Uterus (tissue), 4 donors: ENCODE data around the gene SAMD5. TPM values are rescaled to one million over a fixed set of nuclear protein-coding genes. Genes with fewer than 3 reads are reported as not detected.

Experiments
- DNase-seq, 2 donors: peaks; one replicate each; pipeline ENCODE4 v3.0.0-alpha.2; 2019 to 2020
- H3K27ac ChIP-seq, 2 donors: fragments of 200-600 bp; sonication (generic); 1 replicate in 1 of 2; 2 replicates in 1 of 2; pipeline ENCODE4 v1.5.1; 2016 to 2018
- H3K27me3 ChIP-seq, 2 donors: fragments of 200-600 bp; sonication (generic); one replicate each; pipeline ENCODE4 v1.5.1; 2018 to 2019; ENCODE audit warnings: control low read depth in 1 of 2
- H3K36me3 ChIP-seq, 2 donors: fragments of 200-600 bp; sonication (generic); one replicate each; pipeline ENCODE4 v1.5.1; 2019; ENCODE audit warnings: control low read depth in 1 of 2
- H3K4me1 ChIP-seq, 2 donors: fragments of 200-600 bp; sonication (generic); one replicate each; pipeline ENCODE4 v1.5.1; 2018 to 2019; ENCODE audit warnings: control low read depth in 1 of 2
- H3K4me3 ChIP-seq, 2 donors: fragments of 200-600 bp; sonication (generic); 1 replicate in 1 of 2; 2 replicates in 1 of 2; pipeline ENCODE4 v1.5.1; 2018 to 2019; ENCODE audit warnings: mild to moderate bottlenecking in 1 of 2
- H3K9me3 ChIP-seq, 2 donors: fragments of 200-600 bp; sonication (generic); one replicate each; pipeline ENCODE4 v1.5.1; 2019; ENCODE audit warnings: control low read depth in 1 of 2
- CTCF ChIP-seq, 4 experiments: fragments of 200-600 bp in 2 of 4; fragments of 450-650 bp in 2 of 4; sonication (generic) in 2 of 4; IDR thresholded peaks; one replicate each; pipeline ENCODE4 v1.5.1; 2016 to 2019; ENCODE audit warnings: antibody characterized with exemption in 4 of 4, mild to moderate bottlenecking in 2 of 4, moderate library complexity in 1 of 4
- POLR2A ChIP-seq, 2 donors: fragments of 450-650 bp; IDR thresholded peaks; one replicate each; pipeline ENCODE4 v1.6.1; 2016; ENCODE audit warnings: antibody characterized with exemption in 2 of 2, mild to moderate bottlenecking in 1 of 2, moderate library complexity in 1 of 2
- intact Hi-C: fragments of 100-400 bp; cut with DNase I; formaldehyde crosslinking; loops from one replicate; pipeline ENCODE4 v1.15.1; 2023; ENCODE audit warnings: low total_unique reads
- total RNA-seq, 4 donors: library from RNA; depleted of rRNA in 3 of 4; stranded (reverse); fragments of >200 nt in 3 of 4; gene quantifications; one replicate each; pipeline versions ENCODE4 v1.1.0 to v1.2.4, GENCODE V29; 2014 to 2023
- donor health status: DM: yes; HTN: yes; CAD: no.

The SAMD5 gene
- total RNA-seq, 4 donors from 2014 or later = 3.3 to 31.7 (median 9.6) TPM

GRCh38 chr6:147504848-147505247, 3.6 kb upstream of the SAMD5 start:
- no peak overlapping the region for H3K4me3 ChIP-seq
- H3K36me3 ChIP-seq = no peaks in the 10 kb centered on the region
- H3K27ac ChIP-seq = no peak overlapping the region
- no peaks in the 10 kb centered on the region for H3K27me3 ChIP-seq
- no peak for DNase-seq
- TF ChIP-seq CTCF (IDR thresholded peaks at IDR 0.05) (no peak), POLR2A (IDR thresholded peaks at IDR 0.05) (no peak)
- intact Hi-C loops = loop anchor here (10.0 kb wide), 1 partner anchor 660 kb away; no protein-coding TSS in a partner anchor
- no peaks in the 10 kb centered on the region for H3K9me3 ChIP-seq
- H3K4me1 ChIP-seq = peaks cover 0 to 4% of the 10 kb centered on the region in 2 donors

GRCh38 chr6:147506704-147507114, 1.8 kb upstream of the SAMD5 start:
- intact Hi-C loops = loop anchor here (10.0 kb wide), 1 partner anchor 658 kb away; no protein-coding TSS in a partner anchor
- Histone ChIP-seq H3K4me1 (peaks cover 0 to 4% of the 10 kb centered on the region in 2 donors), H3K9me3 (no peaks in the 10 kb centered on the region), H3K27ac (no peak overlapping the region), H3K4me3 (peak overlapping the region; percentile 54 to 76), H3K27me3 (no peaks in the 10 kb centered on the region), H3K36me3 (no peaks in the 10 kb centered on the region)
- DNase-seq = peak; percentile 61 to 66
- TF ChIP-seq POLR2A (IDR thresholded peaks at IDR 0.05) (no peak), CTCF (IDR thresholded peaks at IDR 0.05) (peak; percentile 73 to 86 (median 80))

GRCh38 chr6:147507162-147508041, 1.1 kb upstream of the SAMD5 start:
- Histone ChIP-seq H3K27me3 (no peaks in the 10 kb centered on the region), H3K9me3 (no peaks in the 10 kb centered on the region), H3K27ac (peak overlapping the region; percentile 78 to 84), H3K36me3 (no peaks in the 10 kb centered on the region), H3K4me3 (peak overlapping the region; percentile 54 to 76), H3K4me1 (peaks cover 0 to 4% of the 10 kb centered on the region in 2 donors)
- intact Hi-C loops = loop anchor here (10.0 kb wide), 1 partner anchor 657 kb away; no protein-coding TSS in a partner anchor
- peak; percentile 15 to 18 for DNase-seq
- TF ChIP-seq CTCF (IDR thresholded peaks at IDR 0.05) (no peak), POLR2A (IDR thresholded peaks at IDR 0.05) (no peak)

GRCh38 chr6:147508866-147509608, 547 bp downstream of the SAMD5 start:
- peak overlapping the region; percentile 54 to 76 for H3K4me3 ChIP-seq
- peak overlapping the region; percentile 78 to 84 for H3K27ac ChIP-seq
- no peaks in the 10 kb centered on the region for H3K27me3 ChIP-seq
- intact Hi-C loops = loop anchor here (10.0 kb wide), 1 partner anchor 656 kb away; no protein-coding TSS in a partner anchor
- H3K4me1 ChIP-seq = peaks cover 0 to 4% of the 10 kb centered on the region in 2 donors
- H3K9me3 ChIP-seq = no peaks in the 10 kb centered on the region
- no peaks in the 10 kb centered on the region for H3K36me3 ChIP-seq
- DNase-seq = peak; percentile 13 to 17
- TF ChIP-seq POLR2A (IDR thresholded peaks at IDR 0.05) (no peak), CTCF (IDR thresholded peaks at IDR 0.05) (no peak)
